Fibroblast of lung (primary cell): ENCODE results near the gene TANC1. TPM values are rescaled to one million over a fixed set of nuclear protein-coding genes. Genes with fewer than 3 reads are reported as not detected.

Source experiments
- DNase-seq, 2 donors: peaks; one replicate each; pipeline versions ENCODE4 v3.0.0 to v3.0.0-alpha.2; 2010; ENCODE audit warnings: low read depth in 2 of 2
- H2AFZ ChIP-seq: 2 replicates; pipeline ENCODE4 v1.5.1; 2012; ENCODE audit warnings: low read length, control low read depth, inconsistent platforms
- H3K27ac ChIP-seq: 2 replicates; pipeline ENCODE4 v1.5.1; 2011; ENCODE audit warnings: low read length, control low read depth; ENCODE audit not compliant: insufficient read depth
- H3K27me3 ChIP-seq: 2 replicates; pipeline ENCODE4 v1.5.1; 2011; ENCODE audit warnings: mild to moderate bottlenecking, low read length; ENCODE audit not compliant: control insufficient read depth, insufficient read depth
- H3K36me3 ChIP-seq: 2 replicates; pipeline ENCODE4 v1.5.1; 2011; ENCODE audit warnings: low read length; ENCODE audit not compliant: control insufficient read depth, insufficient read depth
- H3K4me1 ChIP-seq: 2 replicates; pipeline ENCODE4 v1.5.1; 2011; ENCODE audit warnings: low read length; ENCODE audit not compliant: control insufficient read depth, insufficient read depth; ENCODE audit errors: extremely low read depth
- H3K4me2 ChIP-seq: 2 replicates; pipeline ENCODE4 v1.5.1; 2011; ENCODE audit warnings: low read length, control low read depth; ENCODE audit not compliant: insufficient read depth; ENCODE audit errors: extremely low read depth
- H3K4me3 ChIP-seq, 4 experiments: fragments of 200-600 bp in 1 of 4; sonication (generic) in 1 of 4; replicated peaks in 1 of 4; 2 replicates each; pipeline ENCODE4 v1.5.1; 2011 to 2016; ENCODE audit warnings: low read length in 4 of 4, low read depth in 3 of 4, mild to moderate bottlenecking in 3 of 4, control low read depth in 2 of 4, inconsistent platforms in 1 of 4, mixed read lengths in 1 of 4; ENCODE audit not compliant: insufficient read depth in 1 of 4; ENCODE audit errors: control extremely low read depth in 1 of 4
- H3K79me2 ChIP-seq: 2 replicates; pipeline ENCODE4 v1.5.1; 2012; ENCODE audit warnings: mild to moderate bottlenecking, low read length, inconsistent platforms; ENCODE audit not compliant: control insufficient read depth, insufficient read depth
- H3K9ac ChIP-seq: 2 replicates; pipeline ENCODE4 v1.5.1; 2011; ENCODE audit warnings: mild to moderate bottlenecking, low read length, control low read depth; ENCODE audit not compliant: insufficient read depth
- H3K9me3 ChIP-seq: 2 replicates; pipeline ENCODE4 v1.5.1; 2012; ENCODE audit warnings: low read depth, low read length; ENCODE audit not compliant: control insufficient read depth, insufficient read depth
- H4K20me1 ChIP-seq: 2 replicates; pipeline ENCODE4 v1.5.1; 2011; ENCODE audit warnings: low read length; ENCODE audit not compliant: control insufficient read depth, insufficient read depth; ENCODE audit errors: extremely low read depth
- CTCF ChIP-seq, 2 donors: IDR thresholded peaks in 1 of 2; conservative IDR thresholded peaks in 1 of 2; 1 replicate in 1 of 2; 2 replicates in 1 of 2; pipeline ENCODE4 v1.5.1; 2011 to 2012; ENCODE audit warnings: low read length in 2 of 2, control low read depth in 1 of 2, inconsistent platforms in 1 of 2, low read depth in 1 of 2, mild to moderate bottlenecking in 1 of 2
- EZH2 ChIP-seq: IDR thresholded peaks from 2 replicates; pipeline ENCODE4 v1.5.1; 2012; ENCODE audit warnings: low read length, control low read depth, mild to moderate bottlenecking; ENCODE audit errors: missing control alignments
- polyA plus RNA-seq, 2 donors: library from polyadenylated mRNA; depleted of rRNA in 1 of 2; stranded (reverse) in 1 of 2; unstranded in 1 of 2; fragments of >200 nt; gene quantifications; 2 replicates each; pipeline ENCODE4 v1.2.1, GENCODE V29; 2011 to 2012; ENCODE audit warnings: missing spikeins in 1 of 2
- total RNA-seq: library from RNA; depleted of rRNA; stranded (reverse); fragments of >200 nt; gene quantifications from 2 replicates; pipeline ENCODE4 v1.2.1, GENCODE V29; 2014

Gene TANC1
- total and polyA plus RNA-seq, 2 donors (not counting 1 experiment from before 2014, with no cell fraction given) = 32.7 to 41.9 TPM

GRCh38 chr2:158970241-158970751 lies 1.9 kb downstream of the TANC1 start:
- Histone ChIP-seq H4K20me1 (peaks cover 2% of the 10 kb centered on the region), H3K9ac (no peak overlapping the region), H3K27me3 (no peaks in the 10 kb centered on the region), H3K4me2 (peak overlapping the region; percentile 76), H3K79me2 (peaks cover 59% of the 10 kb centered on the region), H3K36me3 (no peaks in the 10 kb centered on the region), H3K4me1 (peaks cover 25% of the 10 kb centered on the region), H2AFZ (no peak overlapping the region), H3K27ac (peak overlapping the region; percentile 64), H3K9me3 (no peaks in the 10 kb centered on the region), H3K4me3 (peak overlapping the region; percentile 70 to 96 (median 91))
- peak; percentile 23 to 41 for DNase-seq
- TF ChIP-seq CTCF (conservative IDR thresholded peaks at IDR 0.05 in 1 of 2, IDR thresholded peaks at IDR 0.05 in 1 of 2; ENCODE audit: low read depth in 1 of 2, low read length in 2 of 2) = no peak
- no peak for TF ChIP-seq EZH2

GRCh38 chr2:158973116-158973956 lies 4.9 kb downstream of the TANC1 start:
- peak; percentile 39 to 69 for DNase-seq
- TF ChIP-seq EZH2 (no peak), CTCF (conservative IDR thresholded peaks at IDR 0.05 in 1 of 2, IDR thresholded peaks at IDR 0.05 in 1 of 2; ENCODE audit: low read depth in 1 of 2, low read length in 2 of 2) (no peak)
- Histone ChIP-seq H3K36me3 (no peaks in the 10 kb centered on the region), H3K4me2 (no peak overlapping the region), H2AFZ (no peak overlapping the region), H3K9me3 (no peaks in the 10 kb centered on the region), H3K27ac (no peak overlapping the region), H4K20me1 (peaks cover 2% of the 10 kb centered on the region), H3K4me1 (peaks cover 17% of the 10 kb centered on the region), H3K79me2 (peaks cover 78% of the 10 kb centered on the region), H3K27me3 (no peaks in the 10 kb centered on the region), H3K4me3 (no peak overlapping the region), H3K9ac (no peak overlapping the region)

- H3K79me2 ChIP-seq = peaks cover 66% of the 10 kb centered on the region
Measured at GRCh38 chr2:158975271-158975921, 7.0 kb downstream of the TANC1 start.

More at GRCh38 chr2:158975271-158975921, 7.0 kb downstream of the TANC1 start:
- Histone ChIP-seq H3K9me3 (no peaks in the 10 kb centered on the region), H4K20me1 (peaks cover 2% of the 10 kb centered on the region), H3K27me3 (no peaks in the 10 kb centered on the region), H3K4me2 (no peak overlapping the region), H3K27ac (no peak overlapping the region), H3K4me1 (peaks cover 17% of the 10 kb centered on the region), H2AFZ (no peak overlapping the region), H3K9ac (no peak overlapping the region), H3K36me3 (no peaks in the 10 kb centered on the region), H3K4me3 (no peak overlapping the region)
- peak in 1 of 2 donors; percentile 60 for DNase-seq
- TF ChIP-seq EZH2 (no peak), CTCF (conservative IDR thresholded peaks at IDR 0.05 in 1 of 2, IDR thresholded peaks at IDR 0.05 in 1 of 2; ENCODE audit: low read depth in 1 of 2, low read length in 2 of 2) (no peak)
